IPS-18c (cell line): ENCODE results near the gene IFI27L1.

Experiments used
- H3K4me3 ChIP-seq: 2 replicates; pipeline ENCODE4 v1.7.0; 2013; ENCODE audit warnings: low read depth, mild to moderate bottlenecking, low read length, moderate library complexity; ENCODE audit not compliant: insufficient read depth
- H3K9me3 ChIP-seq: one replicate; pipeline ENCODE4 v1.6.1; 2013; ENCODE audit warnings: mild to moderate bottlenecking, low read length, moderate library complexity; ENCODE audit not compliant: control insufficient read depth, insufficient read depth

Gene IFI27L1

GRCh38 chr14:94045563-94046345, 35.4 kb upstream of the IFI27L1 start:
- no peaks in the 10 kb centered on the region for H3K9me3 ChIP-seq

GRCh38 chr14:94046696-94047250, 34.3 kb upstream of the IFI27L1 start:
- Histone ChIP-seq H3K9me3 (no peaks in the 10 kb centered on the region), H3K4me3 (no peak overlapping the region)

More at GRCh38 chr14:94045563-94046345, 35.4 kb upstream of the IFI27L1 start:
- H3K4me3 ChIP-seq, result no peak overlapping the region

- Histone ChIP-seq H3K9me3 (no peaks in the 10 kb centered on the region), H3K4me3 (no peak overlapping the region)
Measured at GRCh38 chr14:94047581-94047980, 33.5 kb upstream of the IFI27L1 start.

GRCh38 chr14:94048691-94049624, 32.2 kb upstream of the IFI27L1 start:
- Histone ChIP-seq H3K9me3 (no peaks in the 10 kb centered on the region), H3K4me3 (no peak overlapping the region)

- Histone ChIP-seq H3K4me3 (no peak overlapping the region), H3K9me3 (no peaks in the 10 kb centered on the region)
Measured at GRCh38 chr14:94049625-94050023, 31.5 kb upstream of the IFI27L1 start.

GRCh38 chr14:94050231-94050880, 30.8 kb upstream of the IFI27L1 start:
- H3K9me3 ChIP-seq, result no peaks in the 10 kb centered on the region
- no peak overlapping the region for H3K4me3 ChIP-seq

- H3K9me3 ChIP-seq, result no peaks in the 10 kb centered on the region
- no peak overlapping the region for H3K4me3 ChIP-seq
Measured at GRCh38 chr14:94051115-94051514, 30.0 kb upstream of the IFI27L1 start.

GRCh38 chr14:94051779-94052178, 29.3 kb upstream of the IFI27L1 start:
- no peak overlapping the region for H3K4me3 ChIP-seq
- H3K9me3 ChIP-seq, result no peaks in the 10 kb centered on the region

- H3K9me3 ChIP-seq, result no peaks in the 10 kb centered on the region
- no peak overlapping the region for H3K4me3 ChIP-seq
Measured at GRCh38 chr14:94052199-94052598, 28.9 kb upstream of the IFI27L1 start.

- H3K9me3 ChIP-seq, result no peaks in the 10 kb centered on the region
Measured at GRCh38 chr14:94052662-94053061, 28.4 kb upstream of the IFI27L1 start.

GRCh38 chr14:94054401-94054800, 26.7 kb upstream of the IFI27L1 start:
- Histone ChIP-seq H3K9me3 (no peaks in the 10 kb centered on the region), H3K4me3 (no peak overlapping the region)

More at GRCh38 chr14:94052662-94053061, 28.4 kb upstream of the IFI27L1 start:
- H3K4me3 ChIP-seq, result no peak overlapping the region

GRCh38 chr14:94054936-94055335, 26.2 kb upstream of the IFI27L1 start:
- no peak overlapping the region for H3K4me3 ChIP-seq
- H3K9me3 ChIP-seq, result no peaks in the 10 kb centered on the region

- H3K4me3 ChIP-seq, result no peak overlapping the region
- H3K9me3 ChIP-seq, result no peaks in the 10 kb centered on the region
Measured at GRCh38 chr14:94056579-94057308, 24.4 kb upstream of the IFI27L1 start.

- H3K4me3 ChIP-seq, result no peak overlapping the region
- H3K9me3 ChIP-seq, result no peaks in the 10 kb centered on the region
Measured at GRCh38 chr14:94058128-94058673, 22.9 kb upstream of the IFI27L1 start.

- no peak overlapping the region for H3K4me3 ChIP-seq
- no peaks in the 10 kb centered on the region for H3K9me3 ChIP-seq
Measured at GRCh38 chr14:94058674-94059138, 22.4 kb upstream of the IFI27L1 start.

GRCh38 chr14:94059998-94060397, 21.1 kb upstream of the IFI27L1 start:
- H3K9me3 ChIP-seq, result no peaks in the 10 kb centered on the region
- no peak overlapping the region for H3K4me3 ChIP-seq
